Measurements from ENCODE around the gene UBE2QL1. TPM values are rescaled to one million over a fixed set of nuclear protein-coding genes. Genes with fewer than 3 reads are reported as not detected.

UBE2QL1 gene
- total RNA-seq, 1 experiment from 2014 or later = 0.11 TPM

DNA sequence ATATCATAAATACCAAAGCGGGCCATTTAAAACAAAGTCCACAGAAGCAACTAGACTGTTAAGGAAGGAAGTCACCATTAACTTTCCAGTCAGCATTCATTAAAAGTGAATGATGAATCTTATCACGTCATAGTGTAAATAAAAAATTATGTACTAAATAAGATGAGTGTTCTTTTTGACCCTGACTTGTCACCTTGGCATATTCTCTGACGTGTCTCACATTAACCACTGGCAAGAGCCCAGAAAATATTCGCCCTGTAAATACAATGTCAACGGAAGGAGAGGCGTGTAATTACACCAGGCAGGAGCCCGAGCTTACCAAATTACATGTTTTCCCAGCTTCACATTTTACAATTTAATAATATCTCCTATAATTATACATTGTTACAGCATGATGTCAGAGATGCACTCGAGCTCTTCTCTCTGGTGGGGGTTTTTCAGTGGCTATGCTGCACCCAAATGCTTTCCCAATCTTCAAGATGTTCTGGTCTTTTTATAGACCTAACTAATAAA is 29.3 kb upstream of the UBE2QL1 start:
- Histone ChIP-seq H3K23ac (ENCODE audit: insufficient read length, low read depth, low read length) (no peak overlapping the region), H3T11ph (ENCODE audit: low read length) (no peak overlapping the region), H4K20me1 (ENCODE audit: control insufficient read depth, insufficient read depth, insufficient read length) (no peaks in the 10 kb centered on the region), H3K4me1 (ENCODE audit: insufficient read depth, low read length) (no peaks in the 10 kb centered on the region), H3K9me3 (ENCODE audit: control insufficient read depth, low read depth, low read length) (no peaks in the 10 kb centered on the region), H2BK12ac (ENCODE audit: insufficient read length, low read depth, low read length) (no peak overlapping the region), H3K27ac (ENCODE audit: insufficient read length, low read depth, low read length) (no peak overlapping the region), H4K5ac (ENCODE audit: insufficient read length, low read depth, low read length) (no peak overlapping the region), H3K27me3 (ENCODE audit: insufficient read depth, low read length) (no peaks in the 10 kb centered on the region), H3K79me2 (ENCODE audit: insufficient read depth, low read length) (no peaks in the 10 kb centered on the region), H3K79me1 (ENCODE audit: insufficient read depth, low read depth, low read length, poor library complexity, severe bottlenecking) (no peaks in the 10 kb centered on the region), H3K4me2 (ENCODE audit: insufficient read depth, insufficient read length, low read length) (no peak overlapping the region), H3K56ac (ENCODE audit: insufficient read length, low read depth, low read length) (no peak overlapping the region), H3K4ac (ENCODE audit: low read depth, low read length) (no peak overlapping the region), H2BK15ac (ENCODE audit: low read depth, low read length) (no peak overlapping the region), H3K14ac (ENCODE audit: insufficient read depth, low read length) (no peak overlapping the region), H3K18ac (ENCODE audit: insufficient read length, low read depth, low read length) (no peak overlapping the region), H3K23me2 (ENCODE audit: insufficient read length, low read depth, low read length, poor library complexity, severe bottlenecking) (no peaks in the 10 kb centered on the region), H2AK5ac (ENCODE audit: insufficient read length, low read length) (no peak overlapping the region), H2BK120ac (ENCODE audit: low read depth, low read length, poor library complexity, severe bottlenecking) (no peak overlapping the region), H2BK20ac (ENCODE audit: low read depth, low read length, poor library complexity, severe bottlenecking) (no peak overlapping the region), H4K8ac (replicated peaks; ENCODE audit: insufficient read length, low read depth, low read length) (no peak overlapping the region), H2BK5ac (ENCODE audit: insufficient read length, low read length) (no peak overlapping the region), H2AFZ (ENCODE audit: low read length) (no peak overlapping the region), H4K91ac (ENCODE audit: insufficient read length, low read depth, low read length) (no peak overlapping the region), H3K9ac (ENCODE audit: extremely low read depth, insufficient read length, low read length) (no peak overlapping the region)
- H3K4me3 Mint-ChIP-seq = no peak overlapping the region
- H3K4me1 Mint-ChIP-seq = no peaks in the 10 kb centered on the region
- TF ChIP-seq, protein P1, sequence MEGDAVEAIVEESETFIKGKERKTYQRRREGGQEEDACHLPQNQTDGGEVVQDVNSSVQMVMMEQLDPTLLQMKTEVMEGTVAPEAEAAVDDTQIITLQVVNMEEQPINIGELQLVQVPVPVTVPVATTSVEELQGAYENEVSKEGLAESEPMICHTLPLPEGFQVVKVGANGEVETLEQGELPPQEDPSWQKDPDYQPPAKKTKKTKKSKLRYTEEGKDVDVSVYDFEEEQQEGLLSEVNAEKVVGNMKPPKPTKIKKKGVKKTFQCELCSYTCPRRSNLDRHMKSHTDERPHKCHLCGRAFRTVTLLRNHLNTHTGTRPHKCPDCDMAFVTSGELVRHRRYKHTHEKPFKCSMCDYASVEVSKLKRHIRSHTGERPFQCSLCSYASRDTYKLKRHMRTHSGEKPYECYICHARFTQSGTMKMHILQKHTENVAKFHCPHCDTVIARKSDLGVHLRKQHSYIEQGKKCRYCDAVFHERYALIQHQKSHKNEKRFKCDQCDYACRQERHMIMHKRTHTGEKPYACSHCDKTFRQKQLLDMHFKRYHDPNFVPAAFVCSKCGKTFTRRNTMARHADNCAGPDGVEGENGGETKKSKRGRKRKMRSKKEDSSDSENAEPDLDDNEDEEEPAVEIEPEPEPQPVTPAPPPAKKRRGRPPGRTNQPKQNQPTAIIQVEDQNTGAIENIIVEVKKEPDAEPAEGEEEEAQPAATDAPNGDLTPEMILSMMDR (conservative IDR thresholded peaks at IDR 0.05) = no peak
- no peak overlapping the region for H3K27ac Mint-ChIP-seq
- no peak for DNase-seq
- 100% methylated on average over 1 of the region's 8 CpGs for WGBS (ENCODE audit: extremely low coverage, insufficient read length, low lambda C conversion rate)
- H3K36me3 Mint-ChIP-seq (ENCODE audit: insufficient read depth in 1 of 3, low read depth in 3 of 3) = no peaks in the 10 kb centered on the region; a peak in 1 of 7 replicates
- H3K9me3 Mint-ChIP-seq = peaks cover 10 to 12% of the 10 kb centered on the region in 2 experiments
- H3K27me3 Mint-ChIP-seq (ENCODE audit: low read depth) = peaks cover 36% of the 10 kb centered on the region
